ENCODE results near the gene SIRT4.

GRCh38 chr12:120316798-120317223 lies 14.7 kb downstream of the SIRT4 start:
- no peak for TF ChIP-seq MEF2A (IDR thresholded peaks at IDR 0.05; ENCODE audit: insufficient read depth, low read depth, low read length)
- no peak for TF ChIP-seq CTCF (IDR thresholded peaks at IDR 0.05 in 2 of 3, conservative IDR thresholded peaks at IDR 0.05 in 1 of 3; ENCODE audit: control insufficient read depth in 2 of 3, extremely low read depth in 1 of 3, insufficient read depth in 1 of 3, low read depth in 3 of 3, low read length in 3 of 3)
- TF ChIP-seq ZNF207 (IDR thresholded peaks at IDR 0.05; ENCODE audit: borderline replicate concordance): no peak
- no peak for TF ChIP-seq FOXK2 (IDR thresholded peaks at IDR 0.05)
- TF ChIP-seq TAF1 (IDR thresholded peaks at IDR 0.05; ENCODE audit: borderline replicate concordance, low read depth, low read length): no peak
- TF ChIP-seq RAD21 (IDR thresholded peaks at IDR 0.05; ENCODE audit: insufficient read depth, low read depth, low read length): no peak
- no peak for TF ChIP-seq MXI1 (IDR thresholded peaks at IDR 0.05; ENCODE audit: low read depth, low read length)
- TF ChIP-seq EP300 (IDR thresholded peaks at IDR 0.05; ENCODE audit: borderline replicate concordance in 1 of 2, control insufficient read depth in 1 of 2, low read depth in 2 of 2, low read length in 2 of 2): no peak
- TF ChIP-seq EZH2 (IDR thresholded peaks at IDR 0.05; ENCODE audit: borderline replicate concordance, control insufficient read depth, low read depth, low read length): no peak
- TF ChIP-seq TCF7 (IDR thresholded peaks at IDR 0.05; ENCODE audit: borderline replicate concordance): no peak
- no peak for TF ChIP-seq POLR2AphosphoS2 (IDR thresholded peaks at IDR 0.05; ENCODE audit: low read depth, low read length)
- TF ChIP-seq RCOR1 (conservative IDR thresholded peaks at IDR 0.05; ENCODE audit: low read depth, low read length): no peak
- TF ChIP-seq REST (IDR thresholded peaks at IDR 0.05; ENCODE audit: low read depth, low read length): no peak

Data from GM12878 (cell line).